Measurements from ENCODE around the gene MMP14.

The MMP14 gene

GRCh38 chr14:22861651-22862050, 25.3 kb downstream of the MMP14 start:
- no peak for DNase-seq

DNA sequence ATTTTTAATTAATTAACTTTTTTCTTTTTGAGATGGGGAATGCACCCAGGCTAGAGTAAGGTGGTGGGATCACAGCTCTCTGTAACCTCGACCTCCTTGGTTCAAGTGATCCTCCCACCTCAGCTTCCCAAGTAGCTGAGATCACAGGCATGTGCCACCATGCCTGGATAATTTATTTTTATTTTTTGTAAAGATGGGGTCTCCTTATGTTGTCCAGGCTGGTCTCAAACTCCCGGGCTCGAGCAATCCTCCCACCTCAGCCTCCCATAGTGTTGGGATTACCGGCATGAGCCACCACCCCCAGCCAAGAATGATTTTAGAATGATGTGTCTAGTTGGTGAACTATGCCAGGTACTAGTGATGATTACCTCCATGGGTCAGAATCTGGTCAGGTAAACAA, 28.6 kb downstream of the MMP14 start:
- DNase-seq = no peak

DNA sequence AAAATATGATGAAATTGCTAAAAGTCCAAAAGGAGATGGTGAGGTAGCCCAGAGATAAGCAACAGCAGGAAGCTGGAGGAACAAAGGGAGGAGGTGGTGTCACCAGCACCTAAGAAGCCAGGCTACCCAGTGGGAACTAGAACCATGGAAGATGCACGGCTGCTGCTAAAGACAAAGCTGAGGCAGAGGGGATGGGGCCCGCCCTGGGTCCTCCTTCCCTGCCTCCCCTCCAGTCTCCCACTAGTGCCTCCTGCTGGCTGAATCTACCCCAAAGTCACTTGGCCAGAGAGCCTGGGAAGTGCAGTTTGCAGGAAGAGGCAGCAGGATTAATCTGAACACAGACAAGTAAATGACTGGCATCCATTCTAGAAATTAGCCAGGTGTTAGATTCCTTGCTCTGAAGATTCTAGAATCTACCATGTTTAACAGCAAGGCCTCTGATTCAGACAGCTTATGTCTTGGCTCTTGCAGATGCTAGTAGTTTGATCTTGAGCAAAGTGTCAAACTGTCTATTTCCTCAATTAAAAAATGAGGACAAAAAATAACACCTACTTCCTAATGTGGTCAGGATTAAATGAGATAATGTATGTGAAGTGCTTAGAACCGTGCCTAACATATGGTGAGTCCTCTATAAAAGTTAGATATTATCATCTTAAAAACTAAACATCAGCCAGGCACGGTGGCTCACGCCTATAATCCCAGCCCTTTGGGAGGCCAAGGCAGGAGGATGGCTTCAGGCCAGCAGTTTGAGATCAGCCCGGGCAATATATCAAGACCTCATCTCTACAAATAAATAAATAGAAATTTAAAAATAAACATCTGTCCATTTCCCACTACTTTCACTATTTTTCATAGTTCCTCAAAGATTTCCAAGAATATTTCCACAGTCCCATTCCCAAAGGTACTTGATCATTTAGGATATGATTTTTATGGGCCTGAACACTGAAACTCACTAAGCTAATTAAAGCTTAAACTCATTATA, 29.3 kb downstream of the MMP14 start:
- no peak for DNase-seq

DNA sequence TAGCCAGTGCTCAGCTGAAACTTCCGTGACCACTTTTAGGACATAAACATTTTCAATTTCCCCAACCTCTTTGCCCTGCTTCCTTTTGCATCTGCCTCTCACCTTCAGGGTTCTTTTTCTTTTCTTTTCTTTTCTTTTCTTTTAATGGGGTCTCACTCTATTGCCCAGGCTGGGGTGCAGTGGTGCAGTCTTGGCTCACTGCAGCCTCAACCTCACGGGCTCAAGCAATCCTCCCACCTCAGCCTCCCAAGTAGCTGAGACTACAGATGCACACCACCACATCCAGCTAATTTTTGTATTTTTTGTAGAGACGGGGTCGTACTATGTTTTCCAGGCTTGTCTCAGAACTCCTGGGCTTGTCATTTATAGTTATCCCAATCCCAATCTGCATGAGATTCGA, 30.5 kb downstream of the MMP14 start:
- DNase-seq = no peak

DNA sequence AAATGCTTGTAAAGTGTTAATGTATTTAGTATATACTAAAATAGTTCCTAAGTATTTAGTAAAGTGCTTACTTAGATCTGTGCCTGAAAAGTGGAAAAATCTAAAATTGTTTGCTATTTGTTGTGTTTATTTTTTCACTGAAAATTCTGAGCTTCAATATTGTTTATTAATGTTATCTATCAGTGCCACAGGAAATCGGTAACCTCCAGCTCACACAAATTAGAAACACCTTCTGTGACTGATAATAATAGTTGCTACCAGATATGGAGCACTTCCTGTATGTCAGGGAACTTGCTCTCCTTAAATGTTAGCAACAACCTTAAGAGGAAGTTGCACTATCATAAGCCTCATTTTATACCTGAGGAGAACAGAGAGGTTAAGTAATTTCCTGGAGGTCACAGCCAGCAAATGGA, 34.4 kb downstream of the MMP14 start:
- peak in 1 of 5 experiments; percentile 86 for DNase-seq

GRCh38 chr14:22871224-22872032, 35.0 kb downstream of the MMP14 start, which contains the start of gene LRP10:
TSS of gene LRP10 (plus strand) at chr14:22871740. CDS start at chr14:22872304, 564 bp downstream.
- DNase-seq = peak; percentile 51 to 84 (median 67)

- peak; percentile 47 to 64 (median 58) for DNase-seq
Measured at GRCh38 chr14:22872033-22872832, 35.8 kb downstream of the MMP14 start.

DNA sequence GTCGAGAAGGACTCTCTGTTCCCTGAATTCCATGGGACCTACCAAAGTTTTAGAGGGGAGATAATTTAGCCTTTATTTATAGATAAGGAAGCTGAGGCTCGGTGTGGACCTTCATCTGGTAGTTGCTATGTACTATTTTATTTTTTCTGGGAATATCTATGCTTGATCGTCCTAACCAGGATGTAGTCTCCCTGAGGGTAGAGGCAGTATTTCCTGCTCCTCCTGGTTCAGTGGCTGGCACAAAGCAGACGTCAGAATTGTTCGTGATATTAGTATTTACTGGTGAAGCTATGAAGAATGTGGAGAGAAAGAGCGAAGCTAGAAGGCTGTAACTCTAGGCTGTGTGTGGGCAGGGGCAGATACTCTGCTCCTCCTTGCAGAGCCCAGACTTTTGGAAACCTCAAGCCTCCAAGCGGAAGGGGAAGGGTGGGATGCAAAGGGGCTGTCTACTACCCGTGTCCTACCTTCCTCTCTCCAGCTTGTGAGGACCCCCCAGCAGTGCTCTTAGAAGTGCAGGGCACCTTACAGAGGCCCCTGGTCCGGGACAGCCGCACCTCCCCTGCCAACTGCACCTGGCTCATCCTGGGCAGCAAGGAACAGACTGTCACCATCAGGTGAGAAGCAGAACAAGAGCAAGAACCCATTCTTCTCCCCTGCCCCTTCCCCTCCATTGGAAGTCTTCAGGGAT, 36.6 kb downstream of the MMP14 start:
- no peak for DNase-seq

- no peak for DNase-seq
Measured at GRCh38 chr14:22875003-22875747, 38.8 kb downstream of the MMP14 start.

GRCh38 chr14:22875748-22876319, 39.4 kb downstream of the MMP14 start:
- no peak for DNase-seq

- DNase-seq = no peak
Measured at GRCh38 chr14:22877000-22877501, 40.7 kb downstream of the MMP14 start.

DNA sequence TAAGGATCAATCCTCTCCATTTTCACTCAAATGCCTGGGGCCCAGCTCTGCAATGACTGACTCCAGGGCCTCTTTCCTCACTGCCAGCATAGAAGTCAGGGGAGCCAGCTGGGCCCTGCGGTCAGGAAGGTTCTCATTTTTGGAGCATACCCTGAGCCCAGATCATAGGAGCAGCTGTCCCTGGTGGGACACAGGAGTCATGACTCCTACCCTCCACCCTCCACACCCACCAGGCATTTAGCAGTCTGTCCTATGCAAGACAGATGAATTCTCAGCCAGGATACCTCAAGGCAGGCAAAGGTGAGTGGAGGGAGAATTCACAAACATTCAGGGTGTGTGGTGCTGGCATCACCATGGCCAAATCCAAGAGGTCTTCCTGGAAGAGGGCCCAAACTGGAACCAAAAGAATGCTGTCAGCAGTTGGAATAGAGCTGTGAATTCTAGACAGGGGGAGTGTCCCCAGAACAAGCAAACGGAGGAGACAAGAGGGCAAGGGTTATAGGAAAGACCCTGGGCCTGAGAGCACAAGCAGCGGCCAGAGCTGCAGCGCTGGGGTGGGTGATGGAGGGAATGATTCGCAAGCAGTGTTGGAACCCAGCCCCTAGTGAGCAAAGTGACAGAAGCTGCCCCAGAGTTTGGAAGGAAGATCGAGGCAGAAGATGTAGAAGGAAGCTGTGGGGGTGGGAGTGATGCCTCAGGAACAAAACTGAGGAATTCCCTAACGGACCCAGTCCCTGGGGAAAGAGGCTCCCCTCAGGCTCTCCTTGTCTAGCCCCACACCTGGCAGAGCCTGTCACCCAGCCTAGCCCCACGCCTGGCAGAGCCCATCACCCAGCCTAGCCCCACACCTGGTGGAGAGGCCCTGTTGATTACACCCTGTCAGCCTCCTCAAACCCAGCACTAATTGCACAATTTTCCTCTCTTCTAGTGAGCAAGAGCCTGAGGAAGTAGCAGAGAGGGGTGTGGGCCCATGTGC, 42.2 kb downstream of the MMP14 start:
- DNase-seq = no peak

DNA sequence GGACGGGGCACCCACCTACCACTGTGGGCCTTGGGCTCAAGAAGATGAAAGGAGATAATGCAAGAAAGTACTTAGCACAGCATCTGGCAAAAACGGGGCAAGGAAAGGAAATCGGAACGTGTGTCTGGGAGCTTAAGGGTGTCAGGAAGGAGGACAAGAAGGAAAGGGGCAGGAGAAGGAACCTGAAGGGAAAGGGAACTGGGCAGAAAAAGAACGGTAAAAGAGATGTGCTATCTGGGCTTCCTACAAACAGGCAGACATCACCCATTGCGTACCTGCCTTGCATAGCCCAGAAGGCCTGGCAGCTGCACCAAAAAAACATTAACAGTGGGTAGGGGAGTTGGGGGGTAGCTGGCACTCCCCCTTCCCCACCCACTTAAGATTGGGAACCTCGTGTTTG, 45.7 kb downstream of the MMP14 start:
- DNase-seq = no peak

- peak in 2 of 5 experiments; percentile 24 to 33 for DNase-seq
Measured at GRCh38 chr14:22882529-22883172, 46.3 kb downstream of the MMP14 start.

GRCh38 chr14:22883173-22883976, 47.0 kb downstream of the MMP14 start, which contains the start of gene REM2:
TSS of gene REM2 (plus strand) at chr14:22883222. CDS start at chr14:22883288, 66 bp downstream.
- no peak for DNase-seq

- DNase-seq = no peak
Measured at GRCh38 chr14:22884076-22884737, 47.8 kb downstream of the MMP14 start.
